K562 (cell line): Measurements from ENCODE around the gene TJP2. TPM values are rescaled to one million over a fixed set of nuclear protein-coding genes. Genes with fewer than 3 reads are reported as not detected.

Experiments used
- ATAC-seq: fragments of 200-7000 bp; cut with Tn5 transposase; 3 replicates; pipeline ENCODE4 v1.9.1; 2020; ENCODE audit warnings: moderate library complexity
- BruUV-seq: library from RNA; stranded (reverse); fragments of 400-500 nt; replicated peaks from 2 replicates; lab custom pipeline; 2021; lab: Mats Ljungman, UMichigan
- CTCF ChIA-PET: fragments of 300-600 bp; formaldehyde crosslinking; extraction: SDS; loops from one replicate; lab custom pipeline; 2021; ENCODE audit warnings: low intra/inter-chr PET ratio; lab: Yijun Ruan, JAX
- POLR2A ChIA-PET: fragments of 300-600, 350-650 bp; sonication (Branson Sonifier 250); formaldehyde crosslinking; extraction: SDS; loops from one replicate; lab custom pipeline; 2021; ENCODE audit warnings: antibody characterized with exemption, inconsistent platforms; lab: Yijun Ruan, JAX
- DNase-seq, 4 experiments: peaks; one replicate each; pipeline versions ENCODE4 v3.0.0 to v3.0.0-alpha.2; 2011 to 2018; ENCODE audit warnings: low spot score in 3 of 4, mixed read lengths in 3 of 4; ENCODE audit errors: extremely low read depth in 1 of 4
- FAIRE-seq: peaks from 2 replicates; lab custom pipeline; 2011; peaks lifted over from hg19 to GRCh38; lab: Jason Lieb, UNC
- H2AFZ ChIP-seq: 2 replicates; pipeline ENCODE4 v1.6.0; 2011; ENCODE audit warnings: low read depth, low read length, control low read depth, inconsistent platforms
- H3K27ac ChIP-seq: fragments of 200-600 bp; 3 replicates; pipeline ENCODE4 v1.8.0; 2011; ENCODE audit warnings: low read depth, mild to moderate bottlenecking, control low read depth, inconsistent platforms, low read length, moderate library complexity, mixed read lengths; ENCODE audit errors: extremely low read depth
- H3K27me3 ChIP-seq, 2 experiments: fragments of 300-600 bp in 1 of 2; 2 replicates in 1 of 2; 3 replicates in 1 of 2; pipeline versions ENCODE4 v1.6.0 to v1.8.0; 2011; ENCODE audit warnings: inconsistent platforms in 2 of 2, low read length in 2 of 2, mild to moderate bottlenecking in 1 of 2, mixed read lengths in 1 of 2, moderate library complexity in 1 of 2; ENCODE audit not compliant: control insufficient read depth in 2 of 2, insufficient read depth in 2 of 2
- H3K36me3 ChIP-seq: fragments of 300-600 bp; 3 replicates; pipeline ENCODE4 v1.8.0; 2011; ENCODE audit warnings: mild to moderate bottlenecking, low read length, inconsistent platforms; ENCODE audit not compliant: control insufficient read depth, insufficient read depth
- H3K4me1 ChIP-seq, 2 experiments: fragments of 200-600 bp in 1 of 2; replicated peaks in 1 of 2; 2 replicates in 1 of 2; 3 replicates in 1 of 2; pipeline versions ENCODE4 v1.5.1 to v1.8.0; 2011; ENCODE audit warnings: inconsistent platforms in 2 of 2, low read length in 2 of 2, mild to moderate bottlenecking in 1 of 2, mixed read lengths in 1 of 2, moderate library complexity in 1 of 2; ENCODE audit not compliant: control insufficient read depth in 2 of 2, insufficient read depth in 2 of 2
- H3K4me2 ChIP-seq: 2 replicates; pipeline ENCODE4 v1.6.1; 2011; ENCODE audit warnings: low read length, control low read depth, inconsistent platforms, mixed read lengths; ENCODE audit not compliant: insufficient read depth
- H3K4me3 ChIP-seq: fragments of 200-600 bp; sonication (generic), shearing (Covaris generic); 2 replicates; pipeline ENCODE4 v1.5.1; 2016; ENCODE audit warnings: control low read depth, inconsistent platforms
- H3K79me2 ChIP-seq: fragments of 200-600 bp; 3 replicates; pipeline ENCODE4 v1.8.0; 2011; ENCODE audit warnings: low read length, inconsistent platforms; ENCODE audit not compliant: control insufficient read depth, insufficient read depth
- H3K9ac ChIP-seq, 2 experiments: 2 replicates each; pipeline versions ENCODE4 v1.6.0 to v1.6.1; 2011; ENCODE audit warnings: low read depth in 2 of 2, low read length in 2 of 2, control low read depth in 1 of 2, inconsistent platforms in 1 of 2, mild to moderate bottlenecking in 1 of 2, mixed read lengths in 1 of 2; ENCODE audit not compliant: insufficient read depth in 1 of 2
- H3K9me1 ChIP-seq: one replicate; pipeline ENCODE4 v1.6.0; 2011; ENCODE audit warnings: inconsistent platforms, mild to moderate bottlenecking, low read length, moderate library complexity; ENCODE audit not compliant: control insufficient read depth, insufficient read depth
- H3K9me3 ChIP-seq: replicated peaks from 2 replicates; pipeline ENCODE4 v1.5.1; 2011; ENCODE audit warnings: low read depth, low read length, inconsistent platforms; ENCODE audit not compliant: control insufficient read depth, insufficient read depth
- H4K20me1 ChIP-seq: replicated peaks from 2 replicates; pipeline ENCODE4 v1.6.1; 2011; ENCODE audit warnings: low read length, inconsistent platforms, mixed read lengths; ENCODE audit not compliant: control insufficient read depth, insufficient read depth
- AFF4 ChIP-seq: sonication (generic); formaldehyde crosslinking; IDR thresholded peaks from 2 replicates; pipeline ENCODE4 v1.8.0; 2023; ENCODE audit warnings: mild to moderate bottlenecking, missing genetic modification reagents
- ARID1B ChIP-seq: fragments of 450-650 bp; IDR thresholded peaks from 2 replicates; pipeline ENCODE4 v1.6.1; 2016; ENCODE audit warnings: antibody characterized with exemption, mild to moderate bottlenecking, inconsistent platforms
- EZH2 ChIP-seq: IDR thresholded peaks from 2 replicates; pipeline ENCODE4 v1.6.1; 2012; ENCODE audit warnings: low read depth, mild to moderate bottlenecking, inconsistent platforms, low read length, borderline replicate concordance
- GTF2F1 ChIP-seq: IDR thresholded peaks from 2 replicates; pipeline ENCODE4 v1.6.1; 2011; ENCODE audit warnings: low read depth, low read length, improper control_type of control experiment
- HDGF ChIP-seq: fragments of 450-650 bp; IDR thresholded peaks from 2 replicates; pipeline ENCODE4 v1.6.1; 2016
- IFI16 ChIP-seq: fragments of 250-450 bp; sonication (Bioruptor Pico); IDR thresholded peaks from 2 replicates; pipeline ENCODE4 v2.1.2; 2022; ENCODE audit warnings: mild to moderate bottlenecking, inconsistent platforms
- MAFG ChIP-seq: fragments of 450-650 bp; conservative IDR thresholded peaks from 2 replicates; pipeline ENCODE4 v1.6.1; 2016; ENCODE audit warnings: missing genetic modification characterization, missing compliant biosample characterization
- POLR2A ChIP-seq: fragments of 450-650 bp; conservative IDR thresholded peaks from 2 replicates; pipeline ENCODE4 v1.6.1; 2016
- ZNF143 ChIP-seq: sonication (generic); formaldehyde crosslinking; IDR thresholded peaks from 2 replicates; pipeline ENCODE4 v1.9.0; 2022; ENCODE audit warnings: mild to moderate bottlenecking, missing genetic modification reagents
- ZNF584 ChIP-seq: fragments of 200-800 bp; sonication (Bioruptor generic); IDR thresholded peaks from 2 replicates; pipeline ENCODE4 v1.6.1; 2016; ENCODE audit warnings: low read depth, mild to moderate bottlenecking, missing genetic modification characterization, missing compliant biosample characterization
- whole genome bisulfite sequencing: fragments of 100-300 bp; shearing (Covaris generic); methylation state at CpG from one replicate; pipeline ENCODE4 v1.1.6; 2016; ENCODE audit warnings: low coverage, mixed read lengths; ENCODE audit not compliant: insufficient coverage; ENCODE audit errors: missing lambda C conversion rate; 5-methylcytosine and 5-hydroxymethylcytosine counted together
- in situ Hi-C: fragments of 300-500 bp; cut with MboI; formaldehyde crosslinking; loops from 4 replicates; pipeline ENCODE4 v1.15.0; 2018; ENCODE audit warnings: inconsistent platforms, mixed read lengths
- intact Hi-C: fragments of 100-400 bp; cut with micrococcal nuclease; formaldehyde crosslinking; loops from 2 replicates; pipeline ENCODE4 v1.14.2; 2022
- polyA plus RNA-seq, 8 experiments: library from polyadenylated mRNA; depleted of rRNA in 4 of 8; stranded (reverse) in 5 of 8; unstranded in 3 of 8; fragments of >200 nt; fragmentation: Nextera tagmentation in 2 of 8; fragmentation: Illumina TruSeq in 1 of 8; extraction: Ambion mirVana in 2 of 8; extraction: Trizol in 1 of 8; gene quantifications; 2 replicates each; pipeline versions ENCODE4 v1.2.1 to v1.2.3, GENCODE V29; 2011 to 2014; ENCODE audit warnings: inconsistent platforms in 1 of 8, missing spikeins in 1 of 8
- total RNA-seq, 7 experiments: library from RNA; depleted of rRNA in 6 of 7; stranded (reverse); fragments of >200 nt in 6 of 7; fragmentation: Illumina TruSeq in 2 of 7; extraction: Trizol in 2 of 7; gene quantifications; 2 replicates each; pipeline versions ENCODE4 v1.2.1 to v1.2.3, GENCODE V29; 2011 to 2021; ENCODE audit warnings: low replicate concordance in 1 of 7
- TF ChIP-seq, protein P1 (sequence below): fragments of 450-650 bp; IDR thresholded peaks from 2 replicates; pipeline ENCODE4 v1.6.1; 2016; ENCODE audit warnings: antibody characterized with exemption
- TF ChIP-seq, protein P2 (sequence below), 2 experiments: fragments of 250-450 bp in 1 of 2; fragments of 450-650 bp in 1 of 2; sonication (Bioruptor Pico) in 1 of 2; IDR thresholded peaks; 2 replicates each; pipeline versions ENCODE4 v1.6.1 to v1.8.0; 2016 to 2021; ENCODE audit warnings: mild to moderate bottlenecking in 2 of 2, moderate library complexity in 2 of 2, missing compliant biosample characterization in 1 of 2, missing genetic modification characterization in 1 of 2

TJP2 gene
- total and polyA plus RNA-seq, 9 of the 15 experiments (the other 6 are each of a cell fraction or from before 2014, with no cell fraction given), result 4.0 to 24.1 (median 16.8) TPM

DNA sequence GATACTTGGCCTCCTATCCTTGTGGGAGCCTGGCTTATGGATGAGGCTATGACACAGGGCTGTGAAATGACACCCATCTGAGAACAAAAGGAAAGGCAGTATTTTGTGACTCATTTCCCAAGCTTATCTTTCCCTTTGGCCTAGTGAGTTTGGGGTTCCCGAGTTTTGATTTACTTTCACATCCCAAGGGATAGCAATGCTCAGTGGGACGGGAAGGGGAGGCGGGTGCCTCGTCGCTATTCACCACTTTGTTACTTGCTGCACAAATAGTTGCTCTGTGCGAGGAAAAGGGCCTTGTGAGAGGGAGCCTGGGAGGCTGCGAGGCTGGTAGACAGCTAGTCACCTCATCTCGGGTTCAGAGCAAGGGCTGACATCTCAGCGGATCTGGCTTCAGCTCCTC is 91.8 kb downstream of the TJP2 start:
- in situ Hi-C loops, result no loop called here

GRCh38 chr9:69272212-69272611 is 98.1 kb downstream of the TJP2 start:
- ATAC-seq (no peak), DNase-seq (no peak), FAIRE-seq (no peak)
- ChIA-PET CTCF (no interaction called here), POLR2A (no interaction called here)
- peaks cover 0 to 5% of the 10 kb centered on the region in 2 experiments; a peak in 1 of 5 replicates for H3K27me3 ChIP-seq
- no peak overlapping the region for H3K9ac ChIP-seq
- no peak overlapping the region for H3K4me2 ChIP-seq
- no peaks in the 10 kb centered on the region for H3K4me1 ChIP-seq
- no peaks in the 10 kb centered on the region for H4K20me1 ChIP-seq
- no peak overlapping the region for H3K27ac ChIP-seq
- H3K9me3 ChIP-seq, result no peaks in the 10 kb centered on the region
- H3K9me1 ChIP-seq, result no peaks in the 10 kb centered on the region
- H3K36me3 ChIP-seq, result no peaks in the 10 kb centered on the region
- no TSS peak for BruUV-seq
- H3K4me3 ChIP-seq, result no peak overlapping the region
- intact Hi-C loops (no loop called here), in situ Hi-C loops (no loop called here)
- no peaks in the 10 kb centered on the region for H3K79me2 ChIP-seq
- H2AFZ ChIP-seq, result no peak overlapping the region
- 0% methylated on average over 1 of the region's 1 CpG for WGBS
- TF ChIP-seq GTF2F1 (no peak), AFF4 (no peak), HDGF (no peak), ZNF143 (CRISPR knock-in tag) (no peak), ARID1B (no peak)
- TF ChIP-seq, protein P1, sequence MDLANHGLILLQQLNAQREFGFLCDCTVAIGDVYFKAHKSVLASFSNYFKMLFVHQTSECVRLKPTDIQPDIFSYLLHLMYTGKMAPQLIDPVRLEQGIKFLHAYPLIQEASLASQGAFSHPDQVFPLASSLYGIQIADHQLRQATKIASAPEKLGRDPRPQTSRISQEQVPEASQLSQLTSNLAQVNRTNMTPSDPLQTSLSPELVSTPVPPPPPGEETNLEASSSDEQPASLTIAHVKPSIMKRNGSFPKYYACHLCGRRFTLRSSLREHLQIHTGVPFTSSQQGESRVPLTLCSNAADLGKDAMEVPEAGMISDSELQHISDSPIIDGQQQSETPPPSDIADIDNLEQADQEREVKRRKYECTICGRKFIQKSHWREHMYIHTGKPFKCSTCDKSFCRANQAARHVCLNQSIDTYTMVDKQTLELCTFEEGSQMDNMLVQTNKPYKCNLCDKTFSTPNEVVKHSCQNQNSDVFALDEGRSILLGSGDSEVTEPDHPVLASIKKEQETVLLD, result no peak

More for the DNA sequence above, 91.8 kb downstream of the TJP2 start:
- H3K4me1 ChIP-seq, result no peaks in the 10 kb centered on the region; a peak in 1 of 5 replicates
- H4K20me1 ChIP-seq, result no peaks in the 10 kb centered on the region
- no peaks in the 10 kb centered on the region for H3K79me2 ChIP-seq
- H3K9ac ChIP-seq, result no peak overlapping the region
- no peak for TF ChIP-seq IFI16
- 0 out of 2 replicates have a peak, but pooled peaks have one; percentile 21 for TF ChIP-seq EZH2
- no peak for TF ChIP-seq POLR2A
- no peak for TF ChIP-seq MAFG (tag)
- TF ChIP-seq, protein P2, sequence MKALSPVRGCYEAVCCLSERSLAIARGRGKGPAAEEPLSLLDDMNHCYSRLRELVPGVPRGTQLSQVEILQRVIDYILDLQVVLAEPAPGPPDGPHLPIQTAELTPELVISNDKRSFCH (CRISPR knock-in tag; IDR thresholded peaks at IDR 0.05), result no peak
- TF ChIP-seq, protein P2 (tag; IDR thresholded peaks at IDR 0.05), result no peak
- TF ChIP-seq ZNF584 (CRISPR knock-in tag), result no peak
- H3K27me3 ChIP-seq, result peaks cover 10 to 21% of the 10 kb centered on the region in 2 experiments
- ChIA-PET CTCF (no interaction called here), POLR2A (interaction anchor here (0.5 kb wide), 1 partner anchor 51 kb away, joined by 3 read pairs; no protein-coding TSS in a partner anchor)
- H3K27ac ChIP-seq, result no peak overlapping the region
- 6% methylated on average over 9 of the region's 9 CpGs for WGBS
- no peaks in the 10 kb centered on the region for H3K9me3 ChIP-seq
- H3K9me1 ChIP-seq, result no peaks in the 10 kb centered on the region
- no TSS peak for BruUV-seq
- no peak for ATAC-seq
- H2AFZ ChIP-seq, result no peak overlapping the region
- FAIRE-seq, result no peak
- H3K4me2 ChIP-seq, result no peak overlapping the region
- H3K4me3 ChIP-seq, result no peak overlapping the region
- no peak for DNase-seq
- H3K36me3 ChIP-seq, result no peaks in the 10 kb centered on the region
- intact Hi-C loops, result loop anchor here (10.0 kb wide), 2 partner anchors 99 to 211 kb away; no protein-coding TSS in a partner anchor
